Epithelial cell of proximal tubule (primary cell): ENCODE measurements around the gene FAM217B. TPM values are rescaled to one million over a fixed set of nuclear protein-coding genes. Genes with fewer than 3 reads are reported as not detected.
A peak's percentile ranks its signal among the peaks of the same experiment; 100 is the strongest.
"Not testable (repeated sequence)": the region's sequence is repeated elsewhere in the genome, so short reads cannot be mapped to it uniquely, and the experiment has no call there.

Experiments
- DNase-seq: peaks from one replicate; pipeline ENCODE4 v3.0.0-alpha.2; 2011; ENCODE audit warnings: low read depth
- H3K4me3 ChIP-seq: 2 replicates; pipeline ENCODE4 v1.5.1; 2011; ENCODE audit warnings: low read depth, mild to moderate bottlenecking, low read length
- total RNA-seq: library from RNA; depleted of rRNA; stranded (reverse); fragments of >200 nt; gene quantifications from 2 replicates; pipeline ENCODE4 v1.2.3, GENCODE V29; 2015
- TF ChIP-seq, protein P1 (sequence below): conservative IDR thresholded peaks from 2 replicates; pipeline ENCODE4 v1.5.1; 2012; ENCODE audit warnings: low read depth, mild to moderate bottlenecking, low read length

FAM217B gene
- total RNA-seq, 1 donor from 2014 or later: 4.3 TPM

DNA sequence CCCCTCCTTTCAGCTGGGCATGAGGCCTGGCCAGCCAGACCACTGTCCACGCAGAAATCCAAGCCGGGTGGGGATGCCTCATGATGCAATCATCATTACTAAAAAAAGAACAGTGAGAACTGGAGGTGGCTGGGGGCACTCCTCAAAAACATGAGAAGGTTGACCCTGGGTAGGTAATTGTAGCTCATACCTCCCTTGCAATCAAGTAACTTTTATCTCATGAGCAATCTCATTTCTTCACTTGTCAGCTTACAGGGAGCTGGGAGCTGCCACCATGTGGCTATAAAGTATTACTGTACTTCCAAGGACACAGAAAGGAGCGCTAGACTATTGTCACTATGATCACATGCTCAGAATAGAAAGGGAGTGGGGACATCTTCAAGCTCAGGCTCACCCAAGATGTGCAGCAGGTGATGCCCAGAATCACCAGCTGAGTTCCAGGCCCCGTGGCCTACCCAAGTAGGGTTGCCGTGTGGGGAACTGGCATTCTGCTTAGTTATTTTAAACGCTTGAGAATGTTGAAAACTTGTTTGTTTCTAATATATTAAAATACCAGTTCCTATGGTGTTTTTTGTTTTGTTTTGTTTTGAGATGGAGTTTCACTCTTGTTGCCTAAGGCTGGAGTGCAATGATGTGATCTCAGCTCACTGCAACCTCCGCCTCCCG is 15.1 kb downstream of the FAM217B start:
- H3K4me3 ChIP-seq: no peak overlapping the region
- TF ChIP-seq, protein P1, sequence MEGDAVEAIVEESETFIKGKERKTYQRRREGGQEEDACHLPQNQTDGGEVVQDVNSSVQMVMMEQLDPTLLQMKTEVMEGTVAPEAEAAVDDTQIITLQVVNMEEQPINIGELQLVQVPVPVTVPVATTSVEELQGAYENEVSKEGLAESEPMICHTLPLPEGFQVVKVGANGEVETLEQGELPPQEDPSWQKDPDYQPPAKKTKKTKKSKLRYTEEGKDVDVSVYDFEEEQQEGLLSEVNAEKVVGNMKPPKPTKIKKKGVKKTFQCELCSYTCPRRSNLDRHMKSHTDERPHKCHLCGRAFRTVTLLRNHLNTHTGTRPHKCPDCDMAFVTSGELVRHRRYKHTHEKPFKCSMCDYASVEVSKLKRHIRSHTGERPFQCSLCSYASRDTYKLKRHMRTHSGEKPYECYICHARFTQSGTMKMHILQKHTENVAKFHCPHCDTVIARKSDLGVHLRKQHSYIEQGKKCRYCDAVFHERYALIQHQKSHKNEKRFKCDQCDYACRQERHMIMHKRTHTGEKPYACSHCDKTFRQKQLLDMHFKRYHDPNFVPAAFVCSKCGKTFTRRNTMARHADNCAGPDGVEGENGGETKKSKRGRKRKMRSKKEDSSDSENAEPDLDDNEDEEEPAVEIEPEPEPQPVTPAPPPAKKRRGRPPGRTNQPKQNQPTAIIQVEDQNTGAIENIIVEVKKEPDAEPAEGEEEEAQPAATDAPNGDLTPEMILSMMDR: peak; percentile 39
- no peak for DNase-seq

DNA sequence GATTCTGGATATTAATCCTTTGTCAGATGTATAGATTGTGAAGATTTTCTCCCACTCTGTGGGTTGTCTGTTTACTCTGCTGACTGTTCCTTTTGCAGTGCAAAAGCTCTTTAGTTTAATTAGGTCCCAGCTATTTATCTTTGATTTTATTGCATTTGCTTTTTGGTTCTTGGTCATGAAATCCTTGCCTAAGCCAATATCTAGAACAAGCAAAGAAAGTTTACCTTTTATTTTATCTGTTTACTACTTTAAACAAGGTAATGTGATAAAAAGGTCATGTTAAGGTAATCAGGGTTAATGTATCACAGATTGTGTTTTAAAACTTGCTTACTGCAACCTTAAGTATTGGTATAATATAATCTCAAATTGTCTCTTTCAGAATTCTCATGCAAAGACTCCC is 17.4 kb downstream of the FAM217B start:
- not testable (repeated sequence) for DNase-seq, H3K4me3 ChIP-seq

DNA sequence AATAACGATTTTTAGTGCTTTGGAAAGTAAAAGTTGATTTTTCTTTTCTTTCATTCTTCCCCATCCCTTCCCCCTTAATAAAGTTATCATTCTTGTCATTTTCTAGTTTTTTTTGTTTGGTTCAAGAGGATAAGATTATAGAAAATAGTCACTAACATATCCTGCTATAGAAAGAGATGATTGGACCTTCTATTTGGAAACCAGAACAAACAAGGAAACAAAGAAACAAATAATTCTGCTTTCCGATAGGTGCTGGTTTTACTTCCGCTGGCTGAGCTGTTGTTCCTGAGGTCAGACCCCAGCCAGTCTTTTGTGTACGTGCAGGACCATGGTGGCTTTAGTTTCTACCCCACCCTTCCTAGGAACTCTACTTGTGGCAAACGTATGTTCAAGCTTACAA is 17.9 kb downstream of the FAM217B start, which contains the start of gene CDH26:
Gene CDH26, plus strand, starts transcription at position 301 of the 400 bp plus-strand sequence. CDS start 304 bp downstream, outside the sequence.
- DNase-seq: no peak
- H3K4me3 ChIP-seq: no peak within 1 kb of the TSS
- TF ChIP-seq, protein P1: no peak

DNA sequence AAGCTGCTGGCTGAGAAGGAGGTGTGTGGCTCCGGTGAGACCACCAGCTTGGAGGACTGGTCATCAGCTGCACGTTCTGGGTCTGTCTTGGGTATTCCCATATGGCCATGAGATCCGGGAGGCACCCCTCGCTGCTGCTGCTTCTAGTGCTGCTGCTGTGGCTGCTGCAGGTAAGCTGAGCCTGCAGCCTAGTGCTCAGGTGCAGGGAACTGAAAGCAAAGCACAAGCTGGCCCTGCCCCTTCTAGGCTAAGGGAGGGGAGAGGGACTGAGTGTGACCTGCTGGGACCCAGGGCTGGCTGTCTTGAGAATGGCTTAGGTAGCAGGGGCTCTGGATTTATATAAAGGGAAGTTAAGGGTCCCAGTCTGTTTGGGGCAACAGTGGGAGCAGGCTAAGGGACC is 18.4 kb downstream of the FAM217B start:
- no peak for DNase-seq
- TF ChIP-seq, protein P1: no peak
- H3K4me3 ChIP-seq: no peak overlapping the region

DNA sequence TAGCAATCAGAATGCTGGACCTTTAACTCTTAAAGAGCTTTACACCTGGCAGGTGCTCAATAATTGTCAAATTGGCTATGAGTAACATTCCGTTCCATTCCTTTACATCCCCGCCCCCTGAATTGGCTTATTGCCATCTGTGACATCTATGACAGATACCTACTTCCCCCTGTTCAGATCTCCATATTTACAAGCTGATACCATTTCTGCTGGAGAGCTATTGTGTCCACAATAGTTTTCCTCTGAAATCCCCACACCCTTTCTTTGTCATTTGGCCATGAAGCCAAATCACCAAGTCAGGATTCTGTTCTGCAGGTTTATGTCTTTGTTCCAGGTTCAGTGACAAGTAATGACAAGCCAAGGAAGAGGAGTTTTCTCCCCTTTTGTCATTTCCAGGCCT is 21.2 kb downstream of the FAM217B start:
- DNase-seq: no peak
- TF ChIP-seq, protein P1: no peak
- H3K4me3 ChIP-seq: no peak overlapping the region

DNA sequence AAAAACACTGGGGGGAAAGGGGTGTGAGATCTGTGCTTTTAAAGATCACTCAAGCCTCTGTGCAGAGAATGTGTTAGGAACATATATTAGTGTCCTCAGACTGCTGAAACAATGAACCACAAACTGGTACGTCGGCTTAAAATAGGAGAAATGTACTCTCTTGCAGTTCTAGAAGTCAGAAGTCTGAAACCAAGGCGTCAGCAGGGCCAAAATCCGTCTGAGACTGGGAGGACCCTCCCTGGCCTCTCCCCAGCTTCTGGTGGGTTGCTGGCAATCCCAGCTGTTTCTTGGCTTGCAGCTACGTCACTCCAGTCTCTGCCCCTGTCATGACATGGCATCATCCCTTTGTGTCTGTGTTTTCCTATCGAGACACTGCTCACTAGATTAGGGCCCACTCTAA is 22.0 kb downstream of the FAM217B start:
- DNase-seq: no peak
- TF ChIP-seq, protein P1: no peak
- H3K4me3 ChIP-seq: no peak overlapping the region

DNA sequence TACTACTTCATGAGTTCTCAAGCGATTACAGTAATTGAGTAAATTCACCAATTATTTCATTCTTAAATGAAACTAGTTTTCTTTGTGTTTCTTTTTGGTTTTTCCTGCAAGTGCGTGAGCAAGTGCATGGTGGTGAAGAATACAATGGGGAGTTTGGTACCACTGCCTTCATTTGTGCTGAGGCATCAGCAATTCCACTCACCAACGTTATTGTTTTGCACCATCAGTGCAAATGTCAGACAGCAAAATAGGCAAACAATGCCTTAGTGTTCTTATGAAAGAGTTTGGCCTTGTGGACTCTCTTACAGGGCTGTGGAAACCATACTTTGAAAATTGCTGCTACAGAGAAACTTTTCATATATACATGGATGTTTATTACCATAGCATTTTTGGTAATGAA is 26.2 kb downstream of the FAM217B start:
- TF ChIP-seq, protein P1: no peak
- DNase-seq: no peak

More for the DNA sequence above, 26.2 kb downstream of the FAM217B start:
- H3K4me3 ChIP-seq: no peak overlapping the region
